DND-41 (cell line): ENCODE measurements around the gene PSTPIP1.

Experiments
- ATAC-seq: fragments of 200-7000 bp; cut with Tn5 transposase; 3 replicates; pipeline ENCODE4 v1.9.1; 2021; ENCODE audit warnings: low read depth; ENCODE audit not compliant: insufficient read depth
- DNase-seq: peaks from one replicate; pipeline ENCODE4 v3.0.0-alpha.2; 2020
- H2AFZ ChIP-seq: 2 replicates; pipeline ENCODE4 v1.6.0; 2012; ENCODE audit warnings: low read depth, low read length
- H3K27ac ChIP-seq: 2 replicates; pipeline ENCODE4 v1.5.1; 2012; ENCODE audit warnings: low read length, inconsistent platforms
- H3K27me3 ChIP-seq: fragments of 200-600 bp; sonication (generic); 2 replicates; pipeline ENCODE4 v1.6.0; 2012; ENCODE audit warnings: low read length, mild to moderate bottlenecking, inconsistent platforms; ENCODE audit not compliant: insufficient read depth, poor library complexity
- H3K36me3 ChIP-seq: 2 replicates; pipeline ENCODE4 v1.5.1; 2012; ENCODE audit warnings: low read length, inconsistent platforms; ENCODE audit not compliant: insufficient read depth
- H3K4me1 ChIP-seq: 2 replicates; pipeline ENCODE4 v1.5.1; 2012; ENCODE audit warnings: mild to moderate bottlenecking, low read length; ENCODE audit not compliant: insufficient read depth
- H3K4me2 ChIP-seq: 2 replicates; pipeline ENCODE4 v1.6.0; 2012; ENCODE audit warnings: mild to moderate bottlenecking, moderate library complexity, low read length, inconsistent platforms; ENCODE audit not compliant: insufficient read depth
- H3K4me3 ChIP-seq, 2 experiments: fragments of 200-600 bp in 1 of 2; shearing (Covaris generic) in 1 of 2; 2 replicates each; pipeline ENCODE4 v1.5.1; 2012 to 2016; ENCODE audit warnings: inconsistent platforms in 2 of 2, low read length in 2 of 2, mild to moderate bottlenecking in 2 of 2, low read depth in 1 of 2, moderate library complexity in 1 of 2
- H3K79me2 ChIP-seq: 2 replicates; pipeline ENCODE4 v1.6.0; 2012; ENCODE audit warnings: low read length, inconsistent platforms; ENCODE audit not compliant: insufficient read depth
- H3K9ac ChIP-seq: 2 replicates; pipeline ENCODE4 v1.6.0; 2012; ENCODE audit warnings: low read depth, mild to moderate bottlenecking, inconsistent platforms, low read length, moderate library complexity
- H3K9me3 ChIP-seq: 2 replicates; pipeline ENCODE4 v1.5.1; 2012; ENCODE audit warnings: low read length, moderate library complexity, mild to moderate bottlenecking, inconsistent platforms; ENCODE audit not compliant: insufficient read depth, severe bottlenecking
- H4K20me1 ChIP-seq: 2 replicates; pipeline ENCODE4 v1.6.0; 2012; ENCODE audit warnings: low read length; ENCODE audit not compliant: insufficient read depth
- CTCF ChIP-seq: IDR thresholded peaks from 2 replicates; pipeline ENCODE4 v1.5.1; 2012; ENCODE audit warnings: borderline replicate concordance, low read length, moderate library complexity, mild to moderate bottlenecking; ENCODE audit not compliant: poor library complexity, severe bottlenecking; ENCODE audit errors: extremely low read depth
- EZH2 ChIP-seq: IDR thresholded peaks from 3 replicates; pipeline ENCODE4 v1.6.1; 2012; ENCODE audit warnings: borderline replicate concordance, low read depth, mild to moderate bottlenecking, moderate library complexity, low read length, inconsistent platforms; ENCODE audit not compliant: severe bottlenecking

Gene PSTPIP1

GRCh38 chr15:77058468-77058867, 63.5 kb downstream of the PSTPIP1 start:
- H3K27me3 ChIP-seq: no peaks in the 10 kb centered on the region
- H3K79me2 ChIP-seq: peaks cover 76% of the 10 kb centered on the region
- H3K4me3 ChIP-seq: no peak overlapping the region
- no peak overlapping the region for H3K27ac ChIP-seq
- TF ChIP-seq EZH2 (no peak), CTCF (no peak)
- H3K4me2 ChIP-seq: no peak overlapping the region
- H2AFZ ChIP-seq: no peak overlapping the region
- no peak overlapping the region for H3K9ac ChIP-seq
- H3K4me1 ChIP-seq: no peaks in the 10 kb centered on the region
- no peaks in the 10 kb centered on the region for H3K9me3 ChIP-seq
- peaks cover 21% of the 10 kb centered on the region for H4K20me1 ChIP-seq
- ATAC-seq (no peak), DNase-seq (no peak)
- peaks cover 12% of the 10 kb centered on the region for H3K36me3 ChIP-seq

GRCh38 chr15:77059786-77060361, 64.9 kb downstream of the PSTPIP1 start:
- H3K4me1 ChIP-seq: no peaks in the 10 kb centered on the region
- DNase-seq (no peak), ATAC-seq (peak; percentile 29; the same call in 1 of the 3 replicates)
- no peak overlapping the region for H3K27ac ChIP-seq
- H3K9ac ChIP-seq: no peak overlapping the region
- no peaks in the 10 kb centered on the region for H3K9me3 ChIP-seq
- H4K20me1 ChIP-seq: peaks cover 27% of the 10 kb centered on the region
- H3K4me3 ChIP-seq: no peak overlapping the region
- H3K27me3 ChIP-seq: no peaks in the 10 kb centered on the region
- peaks cover 84% of the 10 kb centered on the region for H3K79me2 ChIP-seq
- H2AFZ ChIP-seq: no peak overlapping the region
- H3K36me3 ChIP-seq: no peaks in the 10 kb centered on the region
- H3K4me2 ChIP-seq: no peak overlapping the region
- TF ChIP-seq CTCF: no peak
- TF ChIP-seq EZH2: no peak

- TF ChIP-seq EZH2: no peak
- no peak for TF ChIP-seq CTCF
- no peaks in the 10 kb centered on the region for H3K27me3 ChIP-seq
- no peak overlapping the region for H3K9ac ChIP-seq
- no peak overlapping the region for H3K4me3 ChIP-seq
- no peaks in the 10 kb centered on the region for H3K4me1 ChIP-seq
- peaks cover 91% of the 10 kb centered on the region for H3K79me2 ChIP-seq
- H3K9me3 ChIP-seq: no peaks in the 10 kb centered on the region
- no peak overlapping the region for H2AFZ ChIP-seq
- H4K20me1 ChIP-seq: peaks cover 27% of the 10 kb centered on the region
- no peak for DNase-seq
- H3K36me3 ChIP-seq: no peaks in the 10 kb centered on the region
- H3K4me2 ChIP-seq: no peak overlapping the region
- ATAC-seq: no peak
- H3K27ac ChIP-seq: no peak overlapping the region
These were observed 65.6 kb downstream of the PSTPIP1 start for GRCh38 chr15:77060546-77060945.

- H2AFZ ChIP-seq: no peak overlapping the region
- H3K4me2 ChIP-seq: no peak overlapping the region
- DNase-seq (no peak), ATAC-seq (no peak)
- H3K9ac ChIP-seq: no peak overlapping the region
- H3K4me1 ChIP-seq: 0 out of 2 replicates have a peak, but pooled peaks cover 5% of the 10 kb centered on the region
- peaks cover 38% of the 10 kb centered on the region for H4K20me1 ChIP-seq
- H3K27me3 ChIP-seq: no peaks in the 10 kb centered on the region
- no peaks in the 10 kb centered on the region for H3K36me3 ChIP-seq
- H3K27ac ChIP-seq: no peak overlapping the region
- peaks cover 97% of the 10 kb centered on the region for H3K79me2 ChIP-seq
- no peak overlapping the region for H3K4me3 ChIP-seq
- no peak for TF ChIP-seq CTCF
- TF ChIP-seq EZH2: no peak
- H3K9me3 ChIP-seq: no peaks in the 10 kb centered on the region
These were observed 68.3 kb downstream of the PSTPIP1 start for GRCh38 chr15:77063249-77063648.
